Activated T-helper 1 cell treated with Interleukin-2 at 50 U/mL for 16 hours (primary cell): Measurements from ENCODE around the gene NXN.
"Not testable (repeated sequence)": the region's sequence is repeated elsewhere in the genome, so short reads cannot be mapped to it uniquely, and the experiment has no call there.

Source experiments
- DNase-seq: peaks from one replicate; pipeline ENCODE4 v3.0.0-alpha.2; 2020; ENCODE audit warnings: low read depth

NXN gene

DNA sequence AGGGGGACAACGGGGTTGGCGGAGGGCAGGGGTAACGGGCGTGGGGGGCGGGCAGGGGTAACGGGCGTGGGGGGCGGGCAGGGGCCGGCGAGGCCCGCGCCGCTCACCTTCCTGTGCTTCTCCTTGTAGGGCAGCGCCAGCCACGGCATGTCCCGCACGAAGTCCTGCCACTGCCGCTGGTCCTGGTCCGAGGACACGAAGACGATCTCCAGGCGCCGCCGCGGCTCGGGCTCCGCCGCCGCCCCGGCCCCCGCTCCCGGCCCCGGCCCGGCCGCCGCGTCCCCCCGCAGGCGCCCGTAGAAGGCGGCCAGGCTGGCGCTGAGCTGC lies 401 bp downstream of the NXN start:
- no peak for DNase-seq

GRCh38 chr17:978103-979093 lies 1.2 kb downstream of the NXN start:
- no peak for DNase-seq

DNA sequence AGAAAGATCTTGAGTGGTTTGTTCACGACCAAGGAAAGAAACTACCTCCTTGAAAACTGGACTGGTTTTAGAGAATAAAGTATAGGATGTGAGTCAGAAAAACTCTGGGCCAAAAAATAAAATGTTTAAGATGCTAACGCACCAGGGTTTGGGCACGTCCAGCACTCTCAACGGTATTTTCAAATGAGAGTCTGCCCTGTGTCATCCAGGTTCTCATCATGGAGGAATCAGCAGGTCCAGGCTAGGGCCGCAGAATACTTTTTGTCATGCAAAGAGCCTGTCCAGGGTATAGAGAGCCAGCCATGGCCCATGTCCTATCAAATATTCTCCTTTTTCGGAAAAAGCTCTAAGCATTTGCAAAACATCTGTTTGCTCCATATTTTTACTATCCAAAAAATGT lies 2.4 kb downstream of the NXN start:
- DNase-seq: no peak

DNA sequence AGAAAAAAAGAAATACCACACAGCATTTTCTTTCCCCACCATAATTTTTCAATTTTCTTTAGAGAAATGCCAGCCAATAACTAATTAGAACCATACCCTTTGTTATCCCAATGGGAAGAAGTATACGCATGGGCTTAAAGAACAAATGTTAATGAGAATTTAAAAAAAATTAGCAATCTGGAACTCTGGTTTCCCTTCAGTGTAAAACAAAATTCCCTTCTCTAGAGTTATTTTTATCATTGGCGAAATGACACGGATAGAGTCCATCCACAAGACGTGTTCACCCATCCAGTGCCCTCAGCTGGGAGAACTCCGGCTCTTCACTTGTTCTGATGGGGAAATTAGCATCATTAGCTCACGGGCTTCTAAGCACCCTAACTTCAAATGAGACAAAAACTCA lies 3.3 kb downstream of the NXN start:
- DNase-seq: no peak

- no peak for DNase-seq
Observed at GRCh38 chr17:975371-975915, 4.1 kb downstream of the NXN start.

GRCh38 chr17:974778-975177 lies 4.8 kb downstream of the NXN start:
- DNase-seq: not testable (repeated sequence)

DNA sequence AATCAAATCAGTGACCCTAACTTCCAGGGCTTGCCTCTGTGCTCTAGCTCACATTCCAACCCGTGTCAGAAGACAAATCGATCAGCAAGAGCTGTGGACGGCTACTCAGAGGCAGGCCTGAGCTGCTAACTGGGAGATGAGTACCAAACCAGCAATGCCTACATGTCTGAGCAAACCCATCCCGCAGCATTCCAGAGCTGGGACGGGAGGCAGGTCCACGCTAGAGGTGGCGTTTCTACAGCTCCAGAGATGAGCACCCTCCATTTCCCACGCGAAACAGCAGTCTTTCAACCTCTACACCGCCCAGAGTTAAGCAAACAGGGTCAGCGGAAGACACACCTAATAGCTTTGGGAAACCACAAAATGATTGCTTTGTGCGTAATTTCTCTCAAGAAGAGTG lies 6.5 kb downstream of the NXN start:
- DNase-seq: no peak

- DNase-seq: not testable (repeated sequence)
Observed at GRCh38 chr17:971861-972260, 7.7 kb downstream of the NXN start.

GRCh38 chr17:970364-970763 lies 9.2 kb downstream of the NXN start:
- no peak for DNase-seq

DNA sequence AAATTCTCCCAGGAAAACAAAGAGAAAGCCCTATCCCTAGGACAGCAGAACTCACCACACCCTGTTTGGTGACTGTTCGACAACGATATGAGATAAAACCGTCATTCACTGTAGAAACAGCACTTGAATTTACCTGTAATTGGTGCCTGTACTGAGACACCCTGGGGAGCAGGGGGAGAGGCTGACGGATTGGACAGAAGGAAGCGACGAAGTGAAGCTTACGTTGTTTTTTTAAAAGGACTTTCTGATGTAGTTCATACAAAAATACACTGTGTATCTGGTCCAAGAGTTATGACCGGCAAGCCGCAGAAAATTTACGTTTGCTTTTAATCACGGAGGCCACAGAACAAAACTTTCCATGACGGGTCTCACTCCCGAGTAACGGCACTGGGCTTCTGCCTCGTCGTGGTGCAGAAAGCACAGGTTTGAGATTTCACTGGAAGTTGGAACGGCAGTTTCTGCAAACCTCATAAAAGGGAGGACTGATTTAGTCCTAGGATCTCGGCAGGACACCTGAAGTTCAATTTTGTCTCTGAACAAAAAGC lies 9.7 kb downstream of the NXN start:
- DNase-seq: no peak

- no peak for DNase-seq
Observed at GRCh38 chr17:968812-969730, 10.5 kb downstream of the NXN start.

- DNase-seq: no peak
Observed at GRCh38 chr17:967122-967521, 12.5 kb downstream of the NXN start.

DNA sequence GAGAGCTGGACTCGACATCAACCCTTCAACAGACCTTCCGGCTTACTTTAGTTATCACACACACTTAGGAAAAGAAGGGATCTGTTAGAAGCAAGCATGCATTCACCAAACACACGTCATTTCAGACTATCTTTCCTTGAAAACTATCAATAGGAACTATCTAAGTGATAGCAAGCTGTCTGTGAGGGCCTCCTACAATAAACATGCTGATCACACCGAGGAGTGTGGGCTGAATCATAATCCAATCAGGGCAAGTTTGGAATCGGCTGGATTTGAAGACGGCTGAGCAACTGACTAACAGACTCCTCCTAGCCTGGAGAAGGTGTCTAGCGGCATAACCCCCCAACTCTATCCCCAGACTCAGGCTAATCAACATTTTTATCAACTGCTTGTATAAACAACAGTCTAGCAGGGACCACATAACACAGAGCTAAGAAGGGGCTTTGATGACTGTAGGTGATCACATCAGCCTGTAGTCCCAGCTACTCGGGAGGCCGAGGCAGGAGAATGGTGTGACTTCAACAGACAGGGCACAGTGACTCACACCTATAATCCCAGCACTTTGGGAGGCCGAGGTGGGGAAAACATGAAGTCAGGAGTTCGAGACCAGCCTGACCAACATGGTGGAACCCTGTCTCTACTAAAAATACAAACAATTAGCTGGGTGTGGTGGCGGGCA lies 14.1 kb downstream of the NXN start:
- DNase-seq: no peak

DNA sequence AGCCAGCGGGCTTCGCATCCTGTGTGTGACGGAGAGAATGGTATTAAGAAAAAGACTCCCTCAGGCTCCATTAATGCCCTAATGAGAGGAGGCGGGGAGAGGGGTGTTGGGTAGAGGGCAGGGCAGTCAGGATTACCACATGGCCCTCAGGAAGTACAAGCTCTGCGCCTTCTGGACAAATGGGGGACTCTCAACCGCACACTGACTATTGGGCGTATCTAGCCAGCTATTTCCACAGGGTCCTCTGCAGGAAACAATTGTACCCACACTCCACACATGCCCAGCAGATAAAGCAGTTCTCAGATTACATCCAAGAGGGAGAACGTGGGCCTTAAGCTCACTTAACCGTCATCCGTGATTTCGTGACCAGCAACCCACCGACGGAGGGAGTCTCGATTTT lies 14.7 kb downstream of the NXN start:
- DNase-seq: no peak

GRCh38 chr17:962670-963069 lies 16.9 kb downstream of the NXN start:
- no peak for DNase-seq

GRCh38 chr17:962166-962565 lies 17.4 kb downstream of the NXN start:
- DNase-seq: no peak

- DNase-seq: no peak
Observed at GRCh38 chr17:958712-959451, 20.7 kb downstream of the NXN start.

- no peak for DNase-seq
Observed at GRCh38 chr17:957856-958421, 21.6 kb downstream of the NXN start.

DNA sequence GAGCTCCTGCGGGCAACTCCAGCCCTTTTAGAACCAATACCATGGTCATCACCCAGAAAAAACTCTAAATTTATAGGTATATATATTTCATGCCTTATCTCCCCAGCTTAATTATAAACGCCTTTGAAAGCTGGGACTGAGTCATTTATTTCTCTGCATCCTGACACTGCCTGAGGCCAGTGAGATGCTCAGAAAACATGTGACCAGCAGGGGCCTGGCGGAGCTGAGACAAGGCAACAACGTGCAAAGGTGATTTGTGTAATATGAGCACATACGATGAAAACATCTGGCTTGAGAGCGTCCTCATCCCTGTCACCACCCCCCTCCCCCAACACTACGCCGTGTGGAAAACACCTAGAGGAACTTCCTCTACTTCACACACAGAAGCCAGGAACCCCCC lies 22.7 kb downstream of the NXN start:
- DNase-seq: no peak

GRCh38 chr17:954431-955164 lies 25.0 kb downstream of the NXN start:
- no peak for DNase-seq
